ENCODE data around the gene ASTN2. TPM values are rescaled to one million over a fixed set of nuclear protein-coding genes. Genes with fewer than 3 reads are reported as not detected.

The ASTN2 gene
- total and polyA plus RNA-seq, 10 of the 15 experiments (the other 5 are each of a cell fraction or from before 2014, with no cell fraction given): 1.4 to 15.7 (median 7.0) TPM

DNA sequence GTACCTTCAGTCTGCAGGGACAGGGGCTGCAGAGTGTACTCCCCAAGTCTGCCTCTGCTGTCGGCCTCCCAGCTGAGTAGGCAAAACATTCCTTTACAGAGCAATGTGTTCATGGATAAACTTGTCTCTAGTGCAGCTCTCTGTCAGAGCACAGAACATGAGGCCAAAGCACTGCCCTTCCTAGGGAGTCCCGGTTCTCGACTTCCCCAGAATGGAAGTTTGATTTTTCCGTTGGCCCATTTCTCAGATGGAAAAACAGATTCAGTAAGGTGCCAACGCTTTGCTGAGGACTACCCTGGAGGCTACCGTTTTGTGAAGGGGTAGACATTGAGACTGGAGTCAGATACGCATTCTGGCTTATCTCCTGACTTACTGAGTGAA is 728.2 kb downstream of the ASTN2 start:
- POLR2A ChIA-PET: interaction anchor here (0.5 to 1.5 kb wide), 2 partner anchors 144 to 363 kb away, joined by 3 read pairs; no protein-coding TSS in a partner anchor
- TSS peak; percentile 92 for BruUV-seq (replicated peaks)
- 1% methylated on average over 7 of the region's 7 CpGs for WGBS (ENCODE audit: insufficient coverage, insufficient replicate concordance, low lambda C conversion rate, missing lambda C conversion rate)

More for the DNA sequence above, 728.2 kb downstream of the ASTN2 start:
- TF ChIP-seq FOXM1 (IDR thresholded peaks at IDR 0.05; ENCODE audit: low read depth, low read length): no peak
- no peak for TF ChIP-seq STAT3 (IDR thresholded peaks at IDR 0.05; ENCODE audit: low read depth, low read length)
- peak; percentile 6 for TF ChIP-seq KLF5 (IDR thresholded peaks at IDR 0.05; ENCODE audit: partially characterized antibody)
- TF ChIP-seq SMARCA5 (IDR thresholded peaks at IDR 0.05): peak; percentile 31; the same call in 1 of the 2 replicates
- TF ChIP-seq CBFB (IDR thresholded peaks at IDR 0.05; ENCODE audit: low read depth): no peak
- TF ChIP-seq EED (IDR thresholded peaks at IDR 0.05; ENCODE audit: low read depth): no peak
- TF ChIP-seq, protein P1, sequence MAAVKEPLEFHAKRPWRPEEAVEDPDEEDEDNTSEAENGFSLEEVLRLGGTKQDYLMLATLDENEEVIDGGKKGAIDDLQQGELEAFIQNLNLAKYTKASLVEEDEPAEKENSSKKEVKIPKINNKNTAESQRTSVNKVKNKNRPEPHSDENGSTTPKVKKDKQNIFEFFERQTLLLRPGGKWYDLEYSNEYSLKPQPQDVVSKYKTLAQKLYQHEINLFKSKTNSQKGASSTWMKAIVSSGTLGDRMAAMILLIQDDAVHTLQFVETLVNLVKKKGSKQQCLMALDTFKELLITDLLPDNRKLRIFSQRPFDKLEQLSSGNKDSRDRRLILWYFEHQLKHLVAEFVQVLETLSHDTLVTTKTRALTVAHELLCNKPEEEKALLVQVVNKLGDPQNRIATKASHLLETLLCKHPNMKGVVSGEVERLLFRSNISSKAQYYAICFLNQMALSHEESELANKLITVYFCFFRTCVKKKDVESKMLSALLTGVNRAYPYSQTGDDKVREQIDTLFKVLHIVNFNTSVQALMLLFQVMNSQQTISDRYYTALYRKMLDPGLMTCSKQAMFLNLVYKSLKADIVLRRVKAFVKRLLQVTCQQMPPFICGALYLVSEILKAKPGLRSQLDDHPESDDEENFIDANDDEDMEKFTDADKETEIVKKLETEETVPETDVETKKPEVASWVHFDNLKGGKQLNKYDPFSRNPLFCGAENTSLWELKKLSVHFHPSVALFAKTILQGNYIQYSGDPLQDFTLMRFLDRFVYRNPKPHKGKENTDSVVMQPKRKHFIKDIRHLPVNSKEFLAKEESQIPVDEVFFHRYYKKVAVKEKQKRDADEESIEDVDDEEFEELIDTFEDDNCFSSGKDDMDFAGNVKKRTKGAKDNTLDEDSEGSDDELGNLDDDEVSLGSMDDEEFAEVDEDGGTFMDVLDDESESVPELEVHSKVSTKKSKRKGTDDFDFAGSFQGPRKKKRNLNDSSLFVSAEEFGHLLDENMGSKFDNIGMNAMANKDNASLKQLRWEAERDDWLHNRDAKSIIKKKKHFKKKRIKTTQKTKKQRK (IDR thresholded peaks at IDR 0.05; ENCODE audit: low read depth, low read length): no peak
- no peak for TF ChIP-seq HDAC2 (IDR thresholded peaks at IDR 0.05)
- TF ChIP-seq ZNF217 (IDR thresholded peaks at IDR 0.05): peak; percentile 44; the same call in 1 of the 2 replicates
- 0 out of 2 replicates have a peak, but pooled peaks have one; percentile 24 for TF ChIP-seq ATF7 (IDR thresholded peaks at IDR 0.05; ENCODE audit: low read depth)
- no peak for TF ChIP-seq MYB (IDR thresholded peaks at IDR 0.05; ENCODE audit: borderline replicate concordance, low read depth, low read length)
- TF ChIP-seq CREM (IDR thresholded peaks at IDR 0.05; ENCODE audit: low read depth): no peak
- no peak for TF ChIP-seq MYC (IDR thresholded peaks at IDR 0.05; ENCODE audit: insufficient read depth, insufficient read length, insufficient replicate concordance, low read length, severe bottlenecking)
- TF ChIP-seq EP300 (IDR thresholded peaks at IDR 0.05; ENCODE audit: borderline replicate concordance in 1 of 2, control insufficient read depth in 1 of 2, low read depth in 2 of 2, low read length in 2 of 2): no peak
- TF ChIP-seq, protein P2, sequence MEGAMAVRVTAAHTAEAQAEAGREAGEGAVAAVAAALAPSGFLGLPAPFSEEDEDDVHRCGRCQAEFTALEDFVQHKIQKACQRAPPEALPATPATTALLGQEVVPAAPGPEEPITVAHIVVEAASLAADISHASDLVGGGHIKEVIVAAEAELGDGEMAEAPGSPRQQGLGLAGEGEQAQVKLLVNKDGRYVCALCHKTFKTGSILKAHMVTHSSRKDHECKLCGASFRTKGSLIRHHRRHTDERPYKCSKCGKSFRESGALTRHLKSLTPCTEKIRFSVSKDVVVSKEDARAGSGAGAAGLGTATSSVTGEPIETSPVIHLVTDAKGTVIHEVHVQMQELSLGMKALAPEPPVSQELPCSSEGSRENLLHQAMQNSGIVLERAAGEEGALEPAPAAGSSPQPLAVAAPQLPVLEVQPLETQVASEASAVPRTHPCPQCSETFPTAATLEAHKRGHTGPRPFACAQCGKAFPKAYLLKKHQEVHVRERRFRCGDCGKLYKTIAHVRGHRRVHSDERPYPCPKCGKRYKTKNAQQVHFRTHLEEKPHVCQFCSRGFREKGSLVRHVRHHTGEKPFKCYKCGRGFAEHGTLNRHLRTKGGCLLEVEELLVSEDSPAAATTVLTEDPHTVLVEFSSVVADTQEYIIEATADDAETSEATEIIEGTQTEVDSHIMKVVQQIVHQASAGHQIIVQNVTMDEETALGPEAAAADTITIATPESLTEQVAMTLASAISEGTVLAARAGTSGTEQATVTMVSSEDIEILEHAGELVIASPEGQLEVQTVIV (IDR thresholded peaks at IDR 0.05; ENCODE audit: borderline replicate concordance, partially characterized antibody): no peak
- TF ChIP-seq RUNX3 (IDR thresholded peaks at IDR 0.05; ENCODE audit: low read length): 0 out of 2 replicates have a peak, but pooled peaks have one; percentile 9
- no peak for TF ChIP-seq SPI1 (IDR thresholded peaks at IDR 0.05; ENCODE audit: borderline replicate concordance, insufficient read depth, low read depth, low read length)
- TF ChIP-seq HCFC1 (IDR thresholded peaks at IDR 0.05; ENCODE audit: low read length): no peak
- TF ChIP-seq ZNF24 (IDR thresholded peaks at IDR 0.05): no peak
- no peak for TF ChIP-seq TARDBP (IDR thresholded peaks at IDR 0.05; ENCODE audit: borderline replicate concordance)
- TF ChIP-seq MTA3 (IDR thresholded peaks at IDR 0.05; ENCODE audit: borderline replicate concordance, low read length): no peak
- peak; percentile 51 for ATAC-seq
- no peak for DNase-seq (ENCODE audit: low read depth, low spot score)
- Histone ChIP-seq H3K79me2 (ENCODE audit: control insufficient read depth, insufficient read depth, low read length) (peaks cover 48% of the 10 kb centered on the region), H3K9me3 (replicated peaks; ENCODE audit: control insufficient read depth, insufficient read depth, low read length) (no peaks in the 10 kb centered on the region), H3K27ac (ENCODE audit: control insufficient read depth, insufficient read depth) (peak overlapping the region; percentile 83), H4K20me1 (ENCODE audit: control insufficient read depth, insufficient read depth) (no peaks in the 10 kb centered on the region), H3K4me2 (ENCODE audit: control insufficient read depth, insufficient read depth) (peak overlapping the region; percentile 61), H3K36me3 (ENCODE audit: control insufficient read depth in 2 of 2, insufficient read depth in 2 of 2, low read length in 1 of 2) (no peaks in the 10 kb centered on the region), H2AFZ (ENCODE audit: control insufficient read depth, low read depth, low read length) (peak overlapping the region; percentile 98), H3K27me3 (replicated peaks in 1 of 2; ENCODE audit: control insufficient read depth in 2 of 2, insufficient read depth in 2 of 2, low read length in 1 of 2) (no peaks in the 10 kb centered on the region), H3K4me1 (ENCODE audit: control insufficient read depth, insufficient read depth, low read length) (peaks cover 7% of the 10 kb centered on the region), H3K9ac (ENCODE audit: control insufficient read depth, insufficient read depth, low read length) (peak overlapping the region; percentile 88), H3K4me3 (peak overlapping the region; percentile 92)
- RAD21 ChIA-PET (ENCODE audit: unreplicated experiment): interaction anchor here (0.6 kb wide), 1 partner anchor 22 kb away, joined by 3 read pairs; no protein-coding TSS in a partner anchor
- SMC1A ChIA-PET (ENCODE audit: uncharacterized antibody, unreplicated experiment): interaction anchor here (1.0 to 1.7 kb wide), 4 partner anchors 18 to 184 kb away, joined by 3 to 4 read pairs (median 4); no protein-coding TSS in a partner anchor
- intact Hi-C loops (cut with micrococcal nuclease; ENCODE audit: unreplicated experiment) (no loop called here), in situ Hi-C loops (cut with MboI) (no loop called here)
- no peak for FAIRE-seq
- CTCF ChIA-PET: interaction anchor here (1.2 to 1.4 kb wide), 2 partner anchors 11 to 50 kb away, joined by 3 to 5 read pairs; no protein-coding TSS in a partner anchor
